MM.1S (cell line): ENCODE measurements around the gene TES.

Experiments used
- CTCF ChIP-seq: fragments of 300-600 bp; sonication (generic); IDR thresholded peaks from 2 replicates; pipeline ENCODE4 v1.5.1; 2016; ENCODE audit warnings: antibody characterized with exemption, low read length, mixed read lengths
- EZH2phosphoT487 ChIP-seq: fragments of 300-600 bp; sonication (generic); IDR thresholded peaks from 2 replicates; pipeline ENCODE4 v1.6.1; 2018; ENCODE audit warnings: antibody characterized with exemption, low read length

- no peak for TF ChIP-seq CTCF
- no peak for TF ChIP-seq EZH2phosphoT487
Observed at GRCh38 chr7:116290740-116291139, 80.4 kb downstream of the TES start.
